Common myeloid progenitor, CD34-positive (primary cell): ENCODE measurements around the gene UTP25.

Experiments used
- CTCF ChIA-PET: fragments of 350-600 bp; sonication (Branson Sonifier 250); formaldehyde crosslinking; loops from one replicate; lab custom pipeline; 2021; ENCODE audit warnings: antibody characterized with exemption; lab: Charles Lee
- POLR2A ChIA-PET: fragments of 350-600 bp; sonication (Branson Sonifier 250); formaldehyde crosslinking; loops from one replicate; lab custom pipeline; 2021; ENCODE audit warnings: antibody characterized with exemption; lab: Charles Lee
- DNase-seq, 3 donors: peaks; one replicate each; pipeline versions ENCODE4 v3.0.0 to v3.0.0-alpha.2; 2013
- H3K27ac ChIP-seq, 2 experiments: 1 replicate in 1 of 2; 2 replicates in 1 of 2; pipeline ENCODE4 v1.7.0; 2013; ENCODE audit warnings: inconsistent platforms in 2 of 2, low read length in 2 of 2, mild to moderate bottlenecking in 2 of 2, low read depth in 1 of 2, moderate library complexity in 1 of 2; ENCODE audit not compliant: severe bottlenecking in 2 of 2, insufficient read depth in 1 of 2, poor library complexity in 1 of 2
- H3K27me3 ChIP-seq, 5 experiments: replicated peaks in 2 of 5; 1 replicate in 3 of 5; 2 replicates in 2 of 5; pipeline versions ENCODE4 v1.6.1 to v1.7.0; 2013; ENCODE audit warnings: low read length in 4 of 5, mild to moderate bottlenecking in 2 of 5, moderate library complexity in 2 of 5, inconsistent platforms in 1 of 5; ENCODE audit not compliant: insufficient read depth in 5 of 5, control insufficient read depth in 4 of 5
- H3K36me3 ChIP-seq, 4 experiments: 1 replicate in 2 of 4; 2 replicates in 2 of 4; pipeline versions ENCODE4 v1.6.1 to v1.7.0; 2013; ENCODE audit warnings: low read length in 3 of 4, control low read depth in 1 of 4, mild to moderate bottlenecking in 1 of 4; ENCODE audit not compliant: control insufficient read depth in 4 of 4, insufficient read depth in 4 of 4
- H3K4me1 ChIP-seq, 4 experiments: 1 replicate in 3 of 4; 2 replicates in 1 of 4; pipeline versions ENCODE4 v1.6.1 to v1.7.1; 2013; ENCODE audit warnings: low read length in 3 of 4, mild to moderate bottlenecking in 3 of 4, control low read depth in 1 of 4, inconsistent platforms in 1 of 4, moderate library complexity in 1 of 4; ENCODE audit not compliant: control insufficient read depth in 4 of 4, insufficient read depth in 4 of 4; ENCODE audit errors: control extremely low read depth in 1 of 4
- H3K4me3 ChIP-seq, 7 experiments: 1 replicate in 4 of 7; 2 replicates in 3 of 7; pipeline versions ENCODE4 v1.5.1 to v1.7.0; 2013; ENCODE audit warnings: mild to moderate bottlenecking in 7 of 7, low read length in 6 of 7, moderate library complexity in 6 of 7, inconsistent platforms in 2 of 7, low read depth in 2 of 7, control low read depth in 1 of 7; ENCODE audit not compliant: insufficient read depth in 4 of 7, control insufficient read depth in 1 of 7; ENCODE audit errors: extremely low read depth in 1 of 7
- H3K9me3 ChIP-seq, 5 experiments: 1 replicate in 4 of 5; 2 replicates in 1 of 5; pipeline versions ENCODE4 v1.6.1 to v1.7.1; 2013; ENCODE audit warnings: low read length in 4 of 5, mild to moderate bottlenecking in 2 of 5, inconsistent platforms in 1 of 5, low read depth in 1 of 5, moderate library complexity in 1 of 5; ENCODE audit not compliant: control insufficient read depth in 4 of 5, insufficient read depth in 2 of 5; ENCODE audit errors: control extremely low read depth in 1 of 5
- WGBS: methylation state at CpG from one replicate; pipeline ENCODE4 v1.1.5; 2013; ENCODE audit not compliant: insufficient coverage; 5-methylcytosine and 5-hydroxymethylcytosine counted together

UTP25 gene

GRCh38 chr1:209813902-209814301, 13.9 kb upstream of the UTP25 start:
- Histone ChIP-seq H3K9me3 (no peaks in the 10 kb centered on the region), H3K4me3 (no peak overlapping the region), H3K4me1 (no peaks in the 10 kb centered on the region), H3K27ac (no peak overlapping the region), H3K36me3 (no peaks in the 10 kb centered on the region), H3K27me3 (peaks cover 0 to 5% (median under 1%) of the 10 kb centered on the region in 5 experiments)
- WGBS: 57% methylated on average over 1 of the region's 4 CpGs
- no peak for DNase-seq
- CTCF ChIA-PET: interaction anchor here (1.3 to 12.7 kb wide), 2 partner anchors 9 to 41 kb away, joined by 3 to 106 read pairs; partner anchors contain the start of gene UTP25
- POLR2A ChIA-PET: no interaction called here

- no peaks in the 10 kb centered on the region for H3K9me3 ChIP-seq
- no peak overlapping the region for H3K27ac ChIP-seq
- H3K4me3 ChIP-seq: no peak overlapping the region
- no peaks in the 10 kb centered on the region for H3K4me1 ChIP-seq
- WGBS: 94% methylated on average over 3 of the region's 3 CpGs
- no peak for DNase-seq
- no peaks in the 10 kb centered on the region for H3K36me3 ChIP-seq
- peaks cover 0 to 6% (median 2%) of the 10 kb centered on the region in 5 experiments for H3K27me3 ChIP-seq
- ChIA-PET POLR2A (no interaction called here), CTCF (interaction anchor here (0.6 to 12.7 kb wide), 6 partner anchors 7 to 1227 kb away, joined by 3 to 106 read pairs (median 3); partner anchors contain the start of gene UTP25)
Measured at GRCh38 chr1:209815490-209815889, 12.3 kb upstream of the UTP25 start.

GRCh38 chr1:209815931-209816341, 11.8 kb upstream of the UTP25 start:
- H3K36me3 ChIP-seq: no peaks in the 10 kb centered on the region
- POLR2A ChIA-PET: no interaction called here
- H3K4me1 ChIP-seq: no peaks in the 10 kb centered on the region
- H3K4me3 ChIP-seq: no peak overlapping the region
- no peak overlapping the region for H3K27ac ChIP-seq
- CTCF ChIA-PET: interaction anchor here (0.6 to 12.7 kb wide), 6 partner anchors 7 to 1226 kb away, joined by 3 to 106 read pairs (median 3); partner anchors contain the start of gene UTP25
- no peaks in the 10 kb centered on the region for H3K9me3 ChIP-seq
- 90% methylated on average over 6 of the region's 6 CpGs for WGBS
- DNase-seq: no peak
- peaks cover 0 to 6% (median 3%) of the 10 kb centered on the region in 5 experiments for H3K27me3 ChIP-seq

- CTCF ChIA-PET: interaction anchor here (12.7 kb wide), 1 partner anchor 6 kb away, joined by 106 read pairs; the partner anchor contains the start of gene UTP25
Measured at GRCh38 chr1:209816923-209817322, 10.8 kb upstream of the UTP25 start.

GRCh38 chr1:209817691-209818090, 10.1 kb upstream of the UTP25 start:
- H3K27ac ChIP-seq: no peak overlapping the region
- 100% methylated on average over 1 of the region's 1 CpG for WGBS
- no peaks in the 10 kb centered on the region for H3K4me1 ChIP-seq
- no peak for DNase-seq
- ChIA-PET POLR2A (no interaction called here), CTCF (interaction anchor here (11.4 kb wide), 1 partner anchor 7 kb away, joined by 106 read pairs; the partner anchor contains the start of gene IRF6)
- no peaks in the 10 kb centered on the region for H3K36me3 ChIP-seq
- no peak overlapping the region for H3K4me3 ChIP-seq
- H3K27me3 ChIP-seq: peaks cover 0 to 8% (median 5%) of the 10 kb centered on the region in 5 experiments
- no peaks in the 10 kb centered on the region for H3K9me3 ChIP-seq

More at GRCh38 chr1:209816923-209817322, 10.8 kb upstream of the UTP25 start:
- H3K4me1 ChIP-seq: no peaks in the 10 kb centered on the region
- no peaks in the 10 kb centered on the region for H3K9me3 ChIP-seq
- no peak overlapping the region for H3K27ac ChIP-seq
- POLR2A ChIA-PET: no interaction called here
- no peaks in the 10 kb centered on the region for H3K36me3 ChIP-seq
- H3K4me3 ChIP-seq: no peak overlapping the region
- peaks cover 0 to 8% (median 5%) of the 10 kb centered on the region in 5 experiments for H3K27me3 ChIP-seq
- WGBS: 75% methylated on average over 3 of the region's 3 CpGs
- no peak for DNase-seq

GRCh38 chr1:209819058-209819457, 8.7 kb upstream of the UTP25 start:
- Histone ChIP-seq H3K36me3 (no peaks in the 10 kb centered on the region), H3K27ac (no peak overlapping the region), H3K4me3 (no peak overlapping the region), H3K27me3 (peaks cover 0 to 8% (median 5%) of the 10 kb centered on the region in 5 experiments), H3K9me3 (no peaks in the 10 kb centered on the region), H3K4me1 (peaks cover 0 to 5% (median 0%) of the 10 kb centered on the region in 4 experiments)
- WGBS: no CpG with 5 or more reads among the region's 1 CpG
- POLR2A ChIA-PET: no interaction called here
- CTCF ChIA-PET: interaction anchor here (1.3 to 11.4 kb wide), 2 partner anchors 9 to 19 kb away, joined by 3 to 106 read pairs; partner anchors contain the start of gene IRF6
- no peak for DNase-seq

- 96% methylated on average over 2 of the region's 4 CpGs for WGBS
- Histone ChIP-seq H3K4me1 (peaks cover 0 to 5% (median 0%) of the 10 kb centered on the region in 4 experiments), H3K4me3 (no peak overlapping the region), H3K9me3 (no peaks in the 10 kb centered on the region), H3K36me3 (no peaks in the 10 kb centered on the region), H3K27ac (no peak overlapping the region), H3K27me3 (peaks cover 0 to 8% (median 5%) of the 10 kb centered on the region in 5 experiments)
- ChIA-PET POLR2A (no interaction called here), CTCF (interaction anchor here (0.7 to 11.4 kb wide), 2 partner anchors 11 to 47 kb away, joined by 3 to 106 read pairs; partner anchors contain the start of gene IRF6)
- DNase-seq: no peak
Measured at GRCh38 chr1:209820986-209821385, 6.8 kb upstream of the UTP25 start.
